C4-2B (cell line): ENCODE data around the gene FNDC3B.

Experiments used
- ZFX ChIP-seq: fragments of 450-650 bp; IDR thresholded peaks from 2 replicates; pipeline ENCODE4 v1.6.1; 2017
- TF ChIP-seq, protein P1 (sequence below): fragments of 450-650 bp; conservative IDR thresholded peaks from 2 replicates; pipeline ENCODE4 v1.5.1; 2017; ENCODE audit warnings: mild to moderate bottlenecking

DNA sequence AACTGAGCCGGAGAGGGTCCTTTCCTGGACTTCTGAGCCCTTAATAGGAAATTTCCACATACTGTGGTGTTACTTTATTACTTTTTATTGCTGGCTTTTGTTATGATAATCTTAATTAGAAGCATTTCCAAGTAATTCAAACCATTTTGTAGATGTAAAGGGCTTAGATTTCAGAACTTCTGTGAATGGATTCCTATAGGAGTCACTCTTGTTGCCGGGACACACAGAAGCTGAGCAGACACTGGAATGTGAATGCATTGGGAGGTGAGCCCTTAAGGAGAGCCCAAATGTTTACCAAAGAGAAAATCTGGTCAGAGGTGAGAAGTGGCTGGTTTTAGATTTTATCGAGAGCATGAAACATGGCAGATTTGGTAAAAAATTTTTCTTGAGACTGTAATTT is 87.4 kb downstream of the FNDC3B start:
- TF ChIP-seq, protein P1, sequence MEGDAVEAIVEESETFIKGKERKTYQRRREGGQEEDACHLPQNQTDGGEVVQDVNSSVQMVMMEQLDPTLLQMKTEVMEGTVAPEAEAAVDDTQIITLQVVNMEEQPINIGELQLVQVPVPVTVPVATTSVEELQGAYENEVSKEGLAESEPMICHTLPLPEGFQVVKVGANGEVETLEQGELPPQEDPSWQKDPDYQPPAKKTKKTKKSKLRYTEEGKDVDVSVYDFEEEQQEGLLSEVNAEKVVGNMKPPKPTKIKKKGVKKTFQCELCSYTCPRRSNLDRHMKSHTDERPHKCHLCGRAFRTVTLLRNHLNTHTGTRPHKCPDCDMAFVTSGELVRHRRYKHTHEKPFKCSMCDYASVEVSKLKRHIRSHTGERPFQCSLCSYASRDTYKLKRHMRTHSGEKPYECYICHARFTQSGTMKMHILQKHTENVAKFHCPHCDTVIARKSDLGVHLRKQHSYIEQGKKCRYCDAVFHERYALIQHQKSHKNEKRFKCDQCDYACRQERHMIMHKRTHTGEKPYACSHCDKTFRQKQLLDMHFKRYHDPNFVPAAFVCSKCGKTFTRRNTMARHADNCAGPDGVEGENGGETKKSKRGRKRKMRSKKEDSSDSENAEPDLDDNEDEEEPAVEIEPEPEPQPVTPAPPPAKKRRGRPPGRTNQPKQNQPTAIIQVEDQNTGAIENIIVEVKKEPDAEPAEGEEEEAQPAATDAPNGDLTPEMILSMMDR, result no peak
- no peak for TF ChIP-seq ZFX
